Endodermal cell (in vitro differentiated cells): ENCODE data around the gene TRAP1. TPM values are rescaled to one million over a fixed set of nuclear protein-coding genes. Genes with fewer than 3 reads are reported as not detected.

ENCODE experiments used
- DNase-seq: peaks from one replicate; pipeline ENCODE4 v3.0.0-alpha.2; 2017
- H3K27ac ChIP-seq: 2 replicates; pipeline ENCODE4 v1.5.1; 2013; ENCODE audit warnings: mild to moderate bottlenecking, low read depth, low read length, moderate library complexity
- H3K27me3 ChIP-seq: 2 replicates; pipeline ENCODE4 v1.6.1; 2013; ENCODE audit warnings: mild to moderate bottlenecking, low read length, moderate library complexity; ENCODE audit not compliant: insufficient read depth, control insufficient read depth, poor library complexity, severe bottlenecking
- H3K36me3 ChIP-seq: 2 replicates; pipeline ENCODE4 v1.7.0; 2013; ENCODE audit warnings: mild to moderate bottlenecking, low read length, moderate library complexity; ENCODE audit not compliant: control insufficient read depth, insufficient read depth
- H3K4me1 ChIP-seq: one replicate; pipeline ENCODE4 v1.7.0; 2013; ENCODE audit warnings: low read length; ENCODE audit not compliant: control insufficient read depth, insufficient read depth
- H3K4me3 ChIP-seq: 2 replicates; pipeline ENCODE4 v1.5.1; 2013; ENCODE audit warnings: mild to moderate bottlenecking, low read length, moderate library complexity
- H3K9ac ChIP-seq: 2 replicates; pipeline ENCODE4 v1.6.1; 2013; ENCODE audit warnings: mild to moderate bottlenecking, low read length, moderate library complexity; ENCODE audit not compliant: poor library complexity, severe bottlenecking; ENCODE audit errors: extremely low read depth
- H3K9me3 ChIP-seq: 2 replicates; pipeline ENCODE4 v1.6.1; 2013; ENCODE audit warnings: mild to moderate bottlenecking, low read length, moderate library complexity; ENCODE audit not compliant: control insufficient read depth
- H3K27ac Mint-ChIP-seq: 2 replicates; pipeline ENCODE4 v1.8.0; 2020; ENCODE audit warnings: mixed read lengths
- H3K27me3 Mint-ChIP-seq: 2 replicates; pipeline ENCODE4 v1.8.0; 2021; ENCODE audit warnings: mild to moderate bottlenecking, mixed read lengths; ENCODE audit not compliant: insufficient read depth
- H3K36me3 Mint-ChIP-seq: 2 replicates; pipeline ENCODE4 v1.8.0; 2020; ENCODE audit warnings: low read depth, mixed read lengths
- H3K4me1 Mint-ChIP-seq: 2 replicates; pipeline ENCODE4 v1.8.0; 2020; ENCODE audit warnings: mixed read lengths
- H3K4me3 Mint-ChIP-seq: 2 replicates; pipeline ENCODE4 v1.8.0; 2020; ENCODE audit warnings: mild to moderate bottlenecking, moderate library complexity, mixed read lengths
- H3K9me3 Mint-ChIP-seq: 2 replicates; pipeline ENCODE4 v1.8.0; 2020; ENCODE audit warnings: mild to moderate bottlenecking, mixed read lengths
- WGBS, 2 experiments: methylation state at CpG; one replicate each; pipeline versions ENCODE4 v1.1.5 to v1.1.7; 2013; ENCODE audit warnings: missing lambda C conversion rate in 2 of 2, mixed read lengths in 1 of 2; ENCODE audit not compliant: insufficient coverage in 1 of 2, insufficient read length in 1 of 2; 5-methylcytosine and 5-hydroxymethylcytosine counted together
- total RNA-seq, 2 donors: library from RNA; stranded (reverse); fragmentation: NEBNext Ultra II Directional in 1 of 2; extraction: Animal tissue kit (Norgen Biotek cat#: 25700) in 1 of 2; gene quantifications; 2 replicates in 1 of 2; 3 replicates in 1 of 2; pipeline ENCODE4 v1.2.1, GENCODE V29; 2021
- TF ChIP-seq, protein P1 (sequence below): fragments of 200-600 bp; sonication (generic); conservative IDR thresholded peaks from 2 replicates; pipeline ENCODE4 v1.5.0; 2021; ENCODE audit warnings: antibody characterized with exemption, mild to moderate bottlenecking

TRAP1 gene
- total RNA-seq, 2 donors from 2014 or later: 144 to 156 TPM

DNA sequence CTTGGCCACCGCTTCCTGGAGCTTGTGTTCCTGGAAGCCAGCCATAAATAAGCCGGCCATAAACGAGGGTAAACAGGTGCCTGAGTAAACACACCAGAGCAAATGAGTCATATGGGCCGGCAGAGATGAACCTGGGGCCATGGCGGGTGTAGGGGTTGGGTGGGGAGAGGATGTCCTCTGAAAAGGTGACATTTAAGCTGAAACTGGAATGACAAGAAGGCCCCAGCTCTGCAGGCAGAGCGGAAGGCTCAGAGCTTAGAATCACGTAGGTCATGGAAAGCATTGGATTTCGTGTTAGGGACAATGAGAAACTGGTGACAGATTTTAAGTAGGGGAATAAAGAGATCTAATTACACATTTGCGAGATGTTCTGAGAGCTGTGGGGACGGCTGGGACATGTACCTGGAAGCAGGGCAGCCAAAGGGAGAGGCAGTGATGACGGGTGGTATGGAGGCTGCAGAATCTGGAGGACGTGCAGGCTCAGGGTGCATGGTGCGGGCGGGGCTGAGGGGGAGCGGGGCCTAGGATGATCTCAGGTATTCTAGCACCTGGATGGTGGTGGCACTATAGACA, 70.9 kb downstream of the TRAP1 start:
- H3K4me1 ChIP-seq: no peaks in the 10 kb centered on the region
- 89 to 91% methylated on average over 14 to 15 of the region's 15 CpGs for WGBS, 2 experiments
- no peak overlapping the region for H3K4me3 Mint-ChIP-seq
- H3K9me3 ChIP-seq: no peaks in the 10 kb centered on the region
- H3K27me3 Mint-ChIP-seq: no peaks in the 10 kb centered on the region
- H3K36me3 ChIP-seq: peaks cover 12% of the 10 kb centered on the region
- peak; percentile 52 for DNase-seq
- peak overlapping the region; percentile 95 for H3K27ac Mint-ChIP-seq
- H3K27me3 ChIP-seq: no peaks in the 10 kb centered on the region
- peak overlapping the region; percentile 97 for H3K27ac ChIP-seq
- TF ChIP-seq, protein P1, sequence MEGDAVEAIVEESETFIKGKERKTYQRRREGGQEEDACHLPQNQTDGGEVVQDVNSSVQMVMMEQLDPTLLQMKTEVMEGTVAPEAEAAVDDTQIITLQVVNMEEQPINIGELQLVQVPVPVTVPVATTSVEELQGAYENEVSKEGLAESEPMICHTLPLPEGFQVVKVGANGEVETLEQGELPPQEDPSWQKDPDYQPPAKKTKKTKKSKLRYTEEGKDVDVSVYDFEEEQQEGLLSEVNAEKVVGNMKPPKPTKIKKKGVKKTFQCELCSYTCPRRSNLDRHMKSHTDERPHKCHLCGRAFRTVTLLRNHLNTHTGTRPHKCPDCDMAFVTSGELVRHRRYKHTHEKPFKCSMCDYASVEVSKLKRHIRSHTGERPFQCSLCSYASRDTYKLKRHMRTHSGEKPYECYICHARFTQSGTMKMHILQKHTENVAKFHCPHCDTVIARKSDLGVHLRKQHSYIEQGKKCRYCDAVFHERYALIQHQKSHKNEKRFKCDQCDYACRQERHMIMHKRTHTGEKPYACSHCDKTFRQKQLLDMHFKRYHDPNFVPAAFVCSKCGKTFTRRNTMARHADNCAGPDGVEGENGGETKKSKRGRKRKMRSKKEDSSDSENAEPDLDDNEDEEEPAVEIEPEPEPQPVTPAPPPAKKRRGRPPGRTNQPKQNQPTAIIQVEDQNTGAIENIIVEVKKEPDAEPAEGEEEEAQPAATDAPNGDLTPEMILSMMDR: no peak
- H3K36me3 Mint-ChIP-seq: peaks cover 18% of the 10 kb centered on the region
- H3K4me1 Mint-ChIP-seq: peaks cover 16% of the 10 kb centered on the region
- H3K9me3 Mint-ChIP-seq: no peaks in the 10 kb centered on the region
- no peak overlapping the region for H3K4me3 ChIP-seq
- no peak overlapping the region for H3K9ac ChIP-seq

GRCh38 chr16:3645504-3646347, 71.6 kb downstream of the TRAP1 start:
- TF ChIP-seq, protein P1: no peak
- H3K27ac Mint-ChIP-seq: peak overlapping the region; percentile 95
- Histone ChIP-seq H3K9me3 (no peaks in the 10 kb centered on the region), H3K9ac (no peak overlapping the region), H3K4me3 (no peak overlapping the region), H3K36me3 (peaks cover 11% of the 10 kb centered on the region), H3K27ac (peak overlapping the region; percentile 97), H3K4me1 (no peaks in the 10 kb centered on the region), H3K27me3 (no peaks in the 10 kb centered on the region)
- H3K4me3 Mint-ChIP-seq: no peak overlapping the region
- DNase-seq: peak; percentile 88
- no peaks in the 10 kb centered on the region for H3K27me3 Mint-ChIP-seq
- WGBS, 2 experiments: 36 to 66% methylated on average over 12 to 18 of the region's 19 CpGs
- H3K36me3 Mint-ChIP-seq: peaks cover 14% of the 10 kb centered on the region
- H3K4me1 Mint-ChIP-seq: peaks cover 16% of the 10 kb centered on the region
- H3K9me3 Mint-ChIP-seq: no peaks in the 10 kb centered on the region

DNA sequence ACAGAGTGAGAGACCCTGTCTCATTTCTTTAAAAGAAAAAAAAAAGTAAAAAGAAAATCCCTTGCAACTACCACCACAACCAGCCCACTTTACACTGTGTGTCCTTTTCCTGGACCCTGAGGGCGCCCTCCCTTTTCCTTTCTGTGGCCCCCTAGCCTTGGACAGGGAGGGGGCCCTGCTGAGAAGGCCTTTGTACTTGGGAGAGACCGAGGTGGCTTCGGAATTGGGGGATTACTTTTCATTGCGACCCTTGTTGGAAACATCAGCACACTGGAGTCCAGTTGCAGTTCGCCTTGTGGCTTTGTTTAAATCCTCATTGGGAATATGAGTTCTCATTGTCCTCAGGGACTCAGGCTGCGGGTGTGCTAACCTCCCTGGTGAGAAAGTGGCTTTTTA, 72.2 kb downstream of the TRAP1 start:
- peaks cover 14% of the 10 kb centered on the region for H3K36me3 Mint-ChIP-seq
- Histone ChIP-seq H3K4me3 (no peak overlapping the region), H3K27ac (peak overlapping the region; percentile 97), H3K9me3 (no peaks in the 10 kb centered on the region), H3K9ac (no peak overlapping the region), H3K4me1 (no peaks in the 10 kb centered on the region), H3K36me3 (peaks cover 12% of the 10 kb centered on the region), H3K27me3 (no peaks in the 10 kb centered on the region)
- no peak overlapping the region for H3K4me3 Mint-ChIP-seq
- no peaks in the 10 kb centered on the region for H3K9me3 Mint-ChIP-seq
- H3K27me3 Mint-ChIP-seq: no peaks in the 10 kb centered on the region
- peaks cover 19% of the 10 kb centered on the region for H3K4me1 Mint-ChIP-seq
- 63 to 77% methylated on average over 4 to 6 of the region's 6 CpGs for WGBS, 2 experiments
- TF ChIP-seq, protein P1: no peak
- H3K27ac Mint-ChIP-seq: peak overlapping the region; percentile 95
- no peak for DNase-seq
